Stimulated activated CD4-positive, alpha-beta T cell treated with anti-CD3 and anti-CD28 coated beads, TNF-alpha, amount 100 ng/mL, for 1 hour (primary cell): Measurements from ENCODE around the gene ABLIM2.

ENCODE experiments used
- DNase-seq, 3 donors: peaks; one replicate each; pipeline ENCODE4 v3.0.0-alpha.2; 2020; ENCODE audit warnings: low read depth in 3 of 3, low spot score in 1 of 3

ABLIM2 gene

DNA sequence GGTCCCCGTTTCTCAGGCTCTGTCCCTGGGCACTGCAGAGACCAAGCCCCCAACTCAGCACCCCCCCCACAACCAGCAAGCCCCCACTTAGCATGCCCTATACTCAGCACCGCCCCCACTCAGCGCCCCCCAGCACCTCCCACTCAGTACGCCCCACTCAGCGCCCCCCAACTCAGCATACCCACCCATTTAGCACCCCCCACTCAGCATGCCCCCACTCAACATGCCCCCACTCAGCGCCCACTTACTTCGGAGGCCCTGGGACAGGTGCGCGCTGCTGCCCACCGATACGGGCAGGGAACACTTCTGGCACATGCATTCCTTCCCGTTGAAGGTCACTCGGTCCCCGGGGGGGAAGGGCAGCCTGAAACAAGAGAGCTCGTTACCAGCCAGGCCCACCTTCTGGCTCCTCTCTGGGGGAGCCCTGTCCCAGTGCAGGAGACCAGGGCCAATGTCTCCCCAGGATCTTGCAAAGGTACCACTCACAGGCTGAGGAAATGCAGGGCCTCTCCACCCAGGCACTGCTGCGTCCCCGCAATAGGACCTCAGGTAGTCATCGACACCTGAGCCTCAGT, 70.6 kb downstream of the ABLIM2 start:
- DNase-seq: no peak

DNA sequence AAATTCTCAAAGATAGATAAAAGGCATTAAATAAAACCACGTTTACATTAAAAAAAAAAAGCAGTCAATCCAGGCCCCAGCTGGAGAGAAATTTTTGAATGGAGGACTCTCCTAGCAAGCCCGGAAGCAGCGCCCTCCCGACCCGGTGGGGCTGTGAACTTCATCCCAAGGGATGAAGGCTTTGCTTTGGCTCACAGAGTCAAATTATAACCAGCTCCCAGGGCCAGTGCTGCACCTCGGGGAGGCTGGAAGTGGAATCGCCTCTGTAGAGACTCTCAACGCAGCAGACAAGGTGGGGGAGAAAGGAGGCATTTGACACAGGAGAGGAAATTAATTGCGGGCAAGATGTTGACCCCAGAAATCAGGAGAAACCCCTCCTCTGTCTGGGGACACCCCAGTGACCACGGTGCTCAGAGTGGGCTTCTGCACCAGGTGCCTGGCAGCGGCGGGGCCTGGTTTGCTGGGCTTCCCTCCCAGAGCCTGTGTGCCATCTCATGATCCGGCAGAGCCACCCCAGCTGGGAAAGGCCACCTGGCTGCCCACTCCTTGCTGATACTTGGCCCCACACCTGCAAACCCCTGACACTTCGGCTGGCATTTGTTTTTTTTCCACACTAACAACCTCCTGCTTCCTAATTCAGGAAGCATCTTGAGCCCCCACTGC, 71.7 kb downstream of the ABLIM2 start:
- no peak for DNase-seq

DNA sequence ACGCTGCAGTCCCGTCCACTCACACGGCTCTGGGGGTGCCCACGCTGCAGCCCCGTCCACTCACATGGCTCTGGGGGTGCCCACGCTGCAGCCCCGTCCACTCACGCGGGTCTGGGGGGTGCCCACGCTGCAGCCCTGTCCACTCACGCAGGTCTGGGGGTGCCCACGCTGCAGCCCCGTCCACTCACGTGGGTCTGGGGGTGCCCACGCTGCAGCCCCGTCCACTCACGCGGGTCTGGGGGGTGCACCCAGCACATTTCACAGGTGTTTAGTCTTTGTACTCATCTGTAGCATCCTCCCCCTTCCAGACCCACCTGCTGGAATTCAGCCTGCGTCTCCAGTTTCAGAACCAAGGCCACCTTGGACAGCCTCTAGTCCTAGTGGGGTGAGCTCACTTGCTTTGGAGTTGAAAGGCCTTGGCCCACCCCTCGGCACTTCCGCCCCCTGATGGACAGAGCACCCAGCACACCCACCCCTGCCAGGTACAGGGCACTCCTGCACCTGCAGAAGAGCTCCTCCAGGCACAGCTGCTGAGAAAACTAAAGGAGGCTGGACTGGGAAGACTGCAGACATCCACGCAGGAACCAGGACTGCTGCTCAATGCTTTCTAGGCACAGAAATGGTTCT, 73.0 kb downstream of the ABLIM2 start:
- DNase-seq: no peak

DNA sequence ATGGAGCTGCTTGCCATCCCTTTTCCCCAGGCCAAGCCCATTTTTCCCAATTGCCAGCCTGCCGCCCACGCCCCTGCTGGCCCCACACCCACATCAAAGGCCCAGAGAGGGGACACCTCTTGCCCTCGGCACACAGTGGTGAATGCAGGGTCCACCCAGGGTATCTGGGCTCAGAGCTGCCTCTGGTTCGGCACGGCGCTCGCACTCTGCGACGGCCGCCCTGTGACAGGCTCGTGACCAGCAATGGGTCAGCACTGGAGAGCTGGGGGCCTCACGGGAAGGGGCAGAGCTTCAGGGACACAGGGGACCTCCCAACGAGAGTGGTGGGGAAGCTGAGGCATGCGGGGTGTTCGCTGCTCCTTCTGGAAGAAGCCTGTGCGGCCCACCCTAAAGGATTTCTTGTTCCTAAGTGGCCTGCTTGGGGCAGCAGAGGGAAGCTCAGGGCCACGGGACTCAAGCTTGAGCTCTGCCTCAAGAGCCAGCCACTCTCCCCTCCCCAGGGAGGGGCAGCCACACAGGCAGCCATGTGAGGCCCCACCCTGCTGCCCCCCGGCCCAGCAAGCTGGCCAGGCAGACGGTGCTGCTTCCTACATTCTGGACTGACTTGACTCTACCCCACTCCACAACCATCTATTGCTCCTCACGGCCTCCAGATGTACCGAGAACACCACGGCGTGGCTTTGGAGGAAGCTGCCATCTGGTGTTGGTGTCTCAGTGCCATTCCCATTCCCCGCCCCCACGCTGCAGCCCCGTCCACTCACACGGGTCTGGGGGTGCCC, 73.7 kb downstream of the ABLIM2 start:
- no peak for DNase-seq

DNA sequence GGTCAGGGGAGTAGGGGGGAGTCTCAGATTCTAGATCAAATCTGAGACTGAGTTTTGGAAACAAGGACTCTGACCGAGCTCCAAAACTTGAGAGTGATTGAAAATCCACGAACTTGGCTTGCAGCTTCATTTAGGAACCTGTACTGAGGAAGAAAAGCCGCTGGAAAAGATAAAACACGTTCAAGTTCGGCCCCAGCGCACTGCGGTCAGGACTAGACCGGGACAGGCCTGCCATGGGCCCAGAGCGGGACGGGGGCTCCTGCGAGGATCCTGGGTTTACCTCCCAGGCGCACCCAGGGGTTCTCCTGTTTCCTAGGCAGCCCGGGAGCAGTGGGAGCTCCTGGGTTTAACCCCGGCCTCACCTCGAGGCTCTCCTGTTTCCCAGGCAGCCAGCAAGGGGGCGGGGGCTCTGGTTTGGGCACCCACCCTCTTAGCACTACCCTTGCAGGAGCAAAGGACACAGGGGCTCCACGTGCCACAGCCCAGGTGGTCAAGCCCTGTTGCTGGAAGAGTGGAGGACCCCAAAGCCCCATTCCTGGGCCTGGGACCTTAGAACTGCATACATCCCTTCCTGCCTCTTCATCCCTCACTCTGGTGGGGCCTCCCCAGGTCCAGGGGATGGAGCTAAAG, 74.5 kb downstream of the ABLIM2 start:
- no peak for DNase-seq

DNA sequence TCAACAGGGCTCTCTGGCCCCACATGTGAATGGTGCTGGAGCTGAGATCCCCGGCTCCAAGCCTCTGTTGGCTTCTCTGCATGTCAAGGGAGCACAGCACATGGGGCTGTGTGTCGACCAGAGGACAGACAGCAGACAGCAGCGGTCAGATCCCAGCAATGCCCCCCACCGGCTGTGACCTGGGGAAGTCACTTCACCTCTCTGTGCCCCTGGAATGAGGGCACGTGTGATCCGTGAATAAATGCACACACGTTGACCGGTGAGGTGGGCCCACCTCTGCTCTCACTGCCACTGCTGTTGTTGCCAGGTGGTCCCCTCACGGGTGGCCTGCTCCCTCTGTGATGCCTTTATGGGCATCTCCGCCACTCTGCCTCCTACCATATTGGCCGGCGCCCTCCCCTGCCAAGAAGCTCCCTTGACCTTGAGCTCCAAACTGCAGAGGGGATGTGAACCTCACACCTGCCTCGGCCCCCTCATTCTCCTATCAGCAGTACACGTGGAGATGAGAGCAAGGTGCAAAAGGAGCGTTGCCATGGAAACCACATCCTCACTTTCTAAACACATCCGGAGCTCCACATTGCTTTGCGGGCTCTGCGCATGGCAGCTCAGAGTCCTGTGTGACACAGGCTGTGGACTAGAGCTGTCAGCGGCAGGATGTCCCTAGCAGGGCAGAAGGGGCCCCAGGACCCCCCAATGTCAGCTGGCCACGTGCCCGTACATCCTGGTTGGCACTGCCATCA, 75.4 kb downstream of the ABLIM2 start:
- DNase-seq: no peak

DNA sequence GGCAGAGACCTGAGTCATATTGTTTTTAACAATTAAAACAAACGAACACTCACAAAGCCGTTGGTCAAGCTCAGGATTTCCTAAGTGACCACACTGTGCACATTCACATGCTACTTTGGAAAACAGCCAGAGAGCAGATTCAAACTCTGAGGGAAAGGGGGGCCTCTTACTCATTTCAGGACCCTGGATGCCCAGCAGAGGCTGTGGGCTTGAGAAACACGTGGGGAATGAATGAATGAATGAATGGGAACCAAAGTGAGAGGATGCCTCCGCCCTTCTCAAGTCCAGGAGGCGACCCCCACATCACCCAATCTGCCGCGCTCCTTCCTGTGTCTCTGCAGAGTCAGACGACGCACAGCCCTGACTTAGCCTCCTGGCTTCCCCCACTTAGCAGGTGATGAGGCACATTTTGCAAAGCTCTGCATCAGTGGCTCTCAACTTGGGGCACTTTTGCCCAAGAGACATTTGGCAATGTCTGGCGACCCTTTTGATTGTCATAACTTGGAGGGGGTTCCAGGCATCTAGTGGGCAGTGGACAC, 76.0 kb downstream of the ABLIM2 start:
- DNase-seq: no peak

DNA sequence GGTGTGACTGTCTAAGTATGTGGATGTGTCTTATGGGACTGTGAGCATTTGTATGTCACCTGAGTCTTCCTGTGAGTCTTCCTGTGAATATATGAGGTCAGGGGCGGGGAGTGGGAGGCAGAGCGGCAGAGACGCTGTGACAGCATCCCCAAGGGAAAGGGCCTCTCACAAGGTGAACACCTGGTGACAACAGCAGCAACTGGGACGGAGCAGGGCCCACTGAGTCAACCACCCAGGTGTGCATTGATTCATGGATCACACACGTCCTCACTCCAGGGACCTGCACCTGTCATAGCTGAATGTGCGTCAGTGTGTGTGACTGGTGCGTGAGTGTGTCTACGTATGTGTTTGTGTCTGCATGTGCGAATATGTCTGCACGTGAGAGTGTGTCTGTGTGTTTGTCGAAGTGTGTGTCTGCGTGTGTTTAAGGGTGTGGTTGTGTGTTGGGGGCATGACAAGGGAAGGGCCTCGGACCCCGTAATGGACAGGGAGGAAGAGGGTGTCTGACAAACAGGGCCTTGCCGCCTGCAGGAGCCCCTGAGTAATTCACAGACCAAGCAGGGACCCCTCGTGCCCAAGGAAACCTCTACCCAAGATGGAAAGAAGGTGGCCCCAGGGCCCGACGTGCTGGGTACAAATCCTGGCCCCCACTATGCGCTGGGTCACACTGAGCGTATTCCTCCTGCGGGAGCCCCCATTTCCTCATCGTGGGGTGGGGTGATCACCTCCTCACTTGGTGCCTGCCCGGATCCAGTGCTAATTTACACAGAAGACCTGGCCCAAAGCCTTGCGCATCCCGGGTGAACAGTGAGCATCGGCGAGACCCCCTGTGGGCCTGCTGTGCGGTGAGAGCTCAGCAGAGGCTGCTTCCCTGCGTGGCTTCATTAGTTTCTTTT, 76.7 kb downstream of the ABLIM2 start:
- DNase-seq: no peak

DNA sequence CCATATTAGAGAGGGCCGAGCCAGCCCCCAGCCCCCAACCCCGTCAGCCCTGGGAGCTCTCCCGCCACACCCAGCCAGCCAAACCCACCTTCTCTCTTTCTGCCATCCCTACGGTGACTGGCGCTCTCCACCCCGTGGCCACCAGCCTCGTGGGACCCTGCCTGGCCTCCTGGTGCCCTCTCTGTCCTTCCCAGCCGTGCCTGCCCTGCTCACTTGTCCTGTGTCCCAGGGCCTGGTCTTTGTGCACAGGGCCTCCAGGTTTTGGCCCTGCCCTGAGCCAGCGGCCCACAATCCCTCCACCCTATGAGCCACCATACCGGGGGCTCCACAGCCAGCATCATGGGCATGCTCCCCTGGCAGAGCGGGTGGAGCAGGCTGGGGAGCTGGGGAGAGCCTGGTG, 77.4 kb downstream of the ABLIM2 start:
- DNase-seq: no peak

DNA sequence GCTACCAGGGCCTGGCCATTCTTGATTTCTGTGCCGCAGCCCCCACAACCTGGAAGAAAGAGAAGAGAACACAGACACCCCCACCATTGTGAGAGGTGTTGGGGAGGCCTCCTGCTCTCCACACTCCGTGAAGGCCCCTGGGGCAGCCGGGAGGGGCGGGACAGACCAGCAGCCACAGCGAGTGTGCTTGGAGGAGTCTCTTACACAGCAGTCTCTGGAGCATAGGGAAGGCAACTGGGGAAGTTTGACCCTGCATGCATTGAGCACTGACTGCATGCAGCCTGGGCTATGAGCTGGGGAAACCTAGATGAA, 77.9 kb downstream of the ABLIM2 start:
- no peak for DNase-seq

DNA sequence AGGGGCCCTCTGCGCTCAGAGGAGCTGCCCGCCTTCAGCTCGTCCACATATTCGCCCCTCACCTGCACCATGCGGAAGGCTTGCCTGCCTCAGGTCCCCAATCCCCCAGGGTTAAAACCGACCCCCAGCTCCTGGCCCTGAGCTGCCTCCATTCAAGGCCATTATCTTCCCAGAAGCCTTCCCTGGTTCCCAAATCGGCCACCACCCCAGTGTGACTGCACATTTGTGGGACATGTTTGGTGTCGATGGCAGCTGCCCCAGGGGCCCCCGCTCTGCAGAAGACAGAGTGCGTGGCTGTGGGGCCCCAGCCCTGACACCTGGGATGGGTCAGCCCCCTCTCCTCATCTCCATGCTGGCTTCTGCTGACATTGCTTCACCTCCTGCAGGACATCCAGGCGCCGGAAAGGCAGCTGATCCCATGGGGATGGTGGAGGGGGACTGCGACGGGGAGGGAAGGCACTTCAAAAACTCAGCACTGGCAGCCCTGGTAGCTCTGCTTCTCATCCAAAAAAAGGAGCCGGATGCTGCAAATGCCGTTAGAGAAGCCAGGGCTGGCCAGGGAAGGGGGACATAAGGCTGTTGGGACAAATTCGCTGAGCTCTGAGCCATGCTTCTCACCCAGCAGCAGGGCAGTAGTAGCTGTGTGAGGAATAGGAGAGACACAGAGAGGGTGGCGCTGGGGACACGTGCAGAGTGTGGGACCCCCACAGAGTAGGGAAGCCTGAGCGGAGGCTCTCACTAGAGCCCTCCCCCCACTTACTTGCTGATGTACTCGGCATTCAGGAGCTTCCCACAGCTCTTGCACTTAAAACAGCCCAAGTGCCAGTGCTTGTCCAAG, 78.5 kb downstream of the ABLIM2 start:
- DNase-seq: no peak

DNA sequence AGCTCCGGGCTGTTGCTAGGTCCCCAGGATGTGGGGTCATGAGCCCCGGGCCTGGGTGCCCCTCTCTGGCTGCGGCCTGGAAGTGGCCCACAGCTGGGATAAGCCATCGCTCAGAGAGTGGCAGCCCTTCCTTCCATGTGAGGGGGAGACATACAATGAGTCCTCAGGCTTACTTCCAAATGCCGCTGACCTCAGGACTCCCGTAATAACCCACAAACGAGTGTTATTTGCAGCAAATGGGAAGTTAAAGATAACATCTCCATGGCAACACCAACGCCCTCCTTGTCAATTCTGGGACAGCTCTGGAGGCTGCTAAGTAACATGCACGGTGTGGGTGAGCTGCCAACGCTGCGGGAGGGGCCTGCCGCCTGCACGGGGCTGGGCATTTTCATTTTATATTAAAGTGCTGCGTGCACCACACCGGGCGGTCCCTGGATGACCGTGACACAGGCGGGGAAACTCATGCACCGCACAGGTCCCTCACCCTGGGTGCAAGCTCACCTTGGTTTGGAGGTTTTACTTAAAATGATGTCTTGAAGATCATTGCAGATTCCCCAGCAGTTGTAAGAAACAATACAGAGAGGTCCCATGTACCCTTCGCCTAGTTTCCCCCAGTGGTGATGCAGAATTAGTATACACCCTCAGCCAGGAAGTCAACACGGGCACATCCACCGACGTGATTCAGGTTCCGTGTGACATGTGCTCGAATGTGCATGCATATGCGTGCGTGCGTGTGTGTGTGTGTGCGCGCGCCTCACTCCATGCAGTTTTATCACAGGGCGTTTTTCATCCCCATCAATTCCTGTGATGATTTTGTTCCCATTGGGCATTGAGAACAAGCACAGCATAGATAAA, 79.4 kb downstream of the ABLIM2 start:
- DNase-seq: no peak

DNA sequence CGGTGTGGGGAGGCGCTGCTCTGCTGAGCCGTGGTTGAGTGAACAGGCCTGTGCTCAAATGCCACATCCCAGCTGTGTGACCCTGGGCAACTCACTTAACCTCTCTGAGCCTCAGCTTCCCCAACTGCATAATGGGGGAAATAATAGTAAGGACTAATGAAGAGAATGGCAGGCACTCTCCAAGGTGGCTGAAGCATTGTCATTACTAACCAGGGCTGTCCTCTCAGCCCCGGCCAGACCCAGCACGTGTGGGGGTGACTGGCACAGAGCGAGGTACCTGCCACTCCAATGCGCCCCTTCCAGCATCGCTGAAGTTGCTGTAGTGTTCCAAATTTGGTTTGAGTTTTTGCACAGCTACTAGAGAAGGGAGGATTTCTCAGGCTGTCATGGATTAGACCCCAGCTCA, 80.0 kb downstream of the ABLIM2 start:
- no peak for DNase-seq

DNA sequence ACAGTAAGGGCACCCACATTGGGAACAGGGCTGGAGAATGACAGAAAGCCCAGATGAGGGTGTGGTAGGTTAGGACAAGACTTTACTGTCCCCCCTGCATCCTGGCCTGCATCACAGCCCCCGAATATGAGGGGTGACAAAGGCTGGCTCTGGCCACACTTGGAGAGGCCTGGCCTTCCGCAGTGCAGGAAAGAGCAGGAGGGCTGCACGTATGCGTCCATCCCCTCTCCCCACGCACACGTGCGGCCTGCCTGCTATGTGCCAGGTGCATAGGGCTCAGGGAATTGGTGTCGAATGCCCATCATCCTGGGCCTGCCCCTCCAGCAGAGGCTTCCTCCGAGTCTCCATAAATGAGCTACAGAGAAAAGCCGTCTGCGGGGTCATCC, 80.5 kb downstream of the ABLIM2 start:
- DNase-seq: no peak

DNA sequence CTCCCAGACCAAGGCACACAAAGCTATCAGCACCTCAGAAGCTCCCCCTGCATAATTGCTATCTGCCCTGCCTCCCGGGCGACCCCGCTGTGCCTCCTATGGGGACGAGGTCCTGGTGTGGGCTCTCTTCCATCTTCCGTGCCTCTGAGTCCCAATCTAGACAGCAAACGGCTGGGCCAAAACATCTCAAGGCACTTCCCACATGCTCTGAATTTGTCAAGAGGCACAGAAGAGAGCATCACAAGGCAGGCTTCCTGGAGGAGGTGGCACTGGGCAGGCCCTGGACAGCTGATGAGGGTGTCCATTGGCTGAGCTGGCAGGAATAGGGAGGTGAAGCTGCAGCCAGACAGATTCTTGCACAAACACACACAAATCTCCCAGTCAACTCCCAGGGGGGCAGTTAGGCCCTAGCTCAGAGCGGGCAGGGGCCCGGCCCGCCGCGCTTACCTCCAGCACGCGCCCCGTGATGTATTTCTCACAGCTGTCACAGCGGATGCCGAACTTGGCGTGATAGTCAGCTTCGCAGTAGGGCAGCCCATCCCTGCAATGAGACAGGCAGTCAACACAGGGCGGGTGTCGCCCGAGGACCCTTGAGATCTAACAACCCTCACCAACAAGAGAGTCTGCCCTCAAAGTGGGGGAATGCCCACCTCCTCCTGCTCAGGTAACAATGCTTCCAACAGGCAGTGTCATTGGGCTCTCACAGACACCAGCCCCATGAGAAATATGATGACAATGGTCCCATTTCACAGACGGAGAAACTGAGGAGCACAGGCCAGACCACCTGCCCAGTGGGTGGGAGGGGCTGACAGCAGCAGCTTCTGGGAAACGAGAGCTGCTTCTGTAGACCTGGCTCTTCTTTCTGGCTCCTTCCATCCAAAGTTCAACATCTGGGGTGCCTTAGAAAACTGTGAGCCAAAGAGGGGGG, 81.2 kb downstream of the ABLIM2 start:
- no peak for DNase-seq

DNA sequence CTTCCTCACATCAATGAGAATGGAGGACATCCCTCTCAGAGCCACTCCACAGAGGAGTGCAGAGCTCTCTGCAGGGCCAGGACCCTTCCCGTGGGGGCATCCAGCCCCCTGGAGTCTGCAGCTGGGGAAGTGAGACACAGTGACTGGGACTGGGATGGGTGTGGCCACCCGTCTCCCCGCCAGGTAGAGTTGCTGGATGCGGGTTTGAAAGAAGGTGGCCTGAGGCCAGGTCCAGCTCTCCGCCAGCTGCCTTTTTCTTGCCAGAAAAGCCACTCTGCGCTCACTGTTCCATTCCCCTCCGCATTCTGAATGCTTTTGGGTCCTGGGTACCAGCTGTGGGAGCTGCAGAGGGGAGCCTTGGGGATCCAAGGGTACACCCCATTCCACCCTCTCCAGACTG, 82.6 kb downstream of the ABLIM2 start:
- DNase-seq: no peak
